ENCODE results near the gene FOXJ1.

Gene FOXJ1

GRCh38 chr17:76171706-76172105 is 30.7 kb upstream of the FOXJ1 start:
- no peak for TF ChIP-seq CTCF (IDR thresholded peaks at IDR 0.05; ENCODE audit: insufficient read depth, missing control alignments)
- DNase-seq (ENCODE audit: insufficient read length, low spot score) (no peak), FAIRE-seq (no peak)

GRCh38 chr17:76170114-76170513 is 29.1 kb upstream of the FOXJ1 start:
- no peak for FAIRE-seq

GRCh38 chr17:76166906-76167305 is 25.9 kb upstream of the FOXJ1 start:
- TF ChIP-seq CTCF (IDR thresholded peaks at IDR 0.05; ENCODE audit: insufficient read depth, missing control alignments) = no peak
- FAIRE-seq = no peak

More at GRCh38 chr17:76170114-76170513, 29.1 kb upstream of the FOXJ1 start:
- no peak for DNase-seq (ENCODE audit: insufficient read length, low spot score)
- TF ChIP-seq CTCF (IDR thresholded peaks at IDR 0.05; ENCODE audit: insufficient read depth, missing control alignments) = no peak

GRCh38 chr17:76166168-76166567 is 25.1 kb upstream of the FOXJ1 start:
- FAIRE-seq = no peak
- no peak for DNase-seq (ENCODE audit: insufficient read length, low spot score)
- no peak for TF ChIP-seq CTCF (IDR thresholded peaks at IDR 0.05; ENCODE audit: insufficient read depth, missing control alignments)

More at GRCh38 chr17:76166906-76167305, 25.9 kb upstream of the FOXJ1 start:
- DNase-seq (ENCODE audit: insufficient read length, low spot score) = no peak

GRCh38 chr17:76164331-76164730 is 23.3 kb upstream of the FOXJ1 start:
- FAIRE-seq = no peak
- TF ChIP-seq CTCF (IDR thresholded peaks at IDR 0.05; ENCODE audit: insufficient read depth, missing control alignments) = no peak
- no peak for DNase-seq (ENCODE audit: insufficient read length, low spot score)

GRCh38 chr17:76163919-76164318 is 22.9 kb upstream of the FOXJ1 start:
- no peak for DNase-seq (ENCODE audit: insufficient read length, low spot score)
- FAIRE-seq = no peak
- TF ChIP-seq CTCF (IDR thresholded peaks at IDR 0.05; ENCODE audit: insufficient read depth, missing control alignments) = no peak

- no peak for TF ChIP-seq CTCF (IDR thresholded peaks at IDR 0.05; ENCODE audit: insufficient read depth, missing control alignments)
- FAIRE-seq (no peak), DNase-seq (ENCODE audit: insufficient read length, low spot score) (no peak)
These were observed 20.7 kb upstream of the FOXJ1 start for GRCh38 chr17:76161619-76162266.
